Pancreas (tissue), 10 donors: ENCODE results near the gene UBE2J2. TPM values are rescaled to one million over a fixed set of nuclear protein-coding genes. Genes with fewer than 3 reads are reported as not detected.
A peak's percentile ranks its signal among the peaks of the same experiment; 100 is the strongest.

Source experiments
- ATAC-seq, 4 donors: fragments of 200-7000 bp; cut with Tn5 transposase; one replicate each; pipeline versions ENCODE4 v1.8.0 to v1.9.1; 2020; ENCODE audit warnings: mild to moderate bottlenecking in 4 of 4, moderate library complexity in 4 of 4
- DNase-seq, 6 donors: peaks; one replicate each; pipeline ENCODE4 v3.0.0-alpha.2; 2020
- FAIRE-seq: peaks from 2 replicates; lab custom pipeline; 2012; peaks lifted over from hg19 to GRCh38; lab: Jason Lieb, UNC
- H3K27ac ChIP-seq, 4 donors: fragments of 200-600 bp; sonication (generic); 1 replicate in 3 of 4; 2 replicates in 1 of 4; pipeline versions ENCODE4 v1.5.0 to v1.8.0; 2020
- H3K27me3 ChIP-seq, 4 donors: fragments of 200-600 bp; one replicate each; pipeline ENCODE4 v1.8.0; 2021
- H3K36me3 ChIP-seq, 3 donors: fragments of 200-600 bp; sonication (generic) in 1 of 3; one replicate each; pipeline versions ENCODE4 v1.5.0 to v1.8.0; 2020 to 2021
- H3K4me1 ChIP-seq, 3 donors: fragments of 200-600 bp; one replicate each; pipeline ENCODE4 v1.8.0; 2021
- H3K4me3 ChIP-seq, 4 donors: fragments of 200-600 bp; sonication (generic) in 2 of 4; one replicate each; pipeline versions ENCODE4 v1.5.0 to v1.8.0; 2020 to 2021
- H3K9me3 ChIP-seq, 4 donors: fragments of 200-600 bp; one replicate each; pipeline ENCODE4 v1.8.0; 2021
- CTCF ChIP-seq, 4 donors: fragments of 200-600 bp; sonication (generic) in 3 of 4; IDR thresholded peaks; one replicate each; pipeline versions ENCODE4 v1.5.0 to v1.8.0; 2021; ENCODE audit warnings: antibody characterized with exemption in 4 of 4
- WGBS, 2 donors: extraction: QIAGEN DNeasy Blood & Tissue Kit; methylation state at CpG; one replicate each; pipeline ENCODE4 v1.1.7; 2013; 5-methylcytosine and 5-hydroxymethylcytosine counted together
- intact Hi-C, 3 donors: fragments of 100-400 bp; cut with DNase I; formaldehyde crosslinking; loops; one replicate each; pipeline versions ENCODE4 v1.11.1 to v1.14.2; 2022
- polyA plus RNA-seq, 2 donors: library from polyadenylated mRNA; stranded (reverse); fragments of 200-250 nt; gene quantifications; one replicate each; pipeline ENCODE4 v1.2.3, GENCODE V29; 2013
- total RNA-seq, 6 donors: library from RNA; stranded (reverse); fragmentation: NEBNext Ultra II Directional in 4 of 6; extraction: Animal tissue kit (Norgen Biotek cat#: 25700) in 4 of 6; gene quantifications; one replicate each; pipeline versions ENCODE4 v1.2.1 to v1.2.4, GENCODE V29; 2021 to 2023
- donor health status: healthy with polysubstance abuse.
- donor health status: DM: no; HTN: no; CAD: no; lungs with moderate emphysema.
- donor health status: DM: no; HTN: no; CAD: no.
- donor health status: control.
- donor health status: control.
- donor health status: Bipolar disorder and iron deficiency.
- donor health status: DM: yes; HTN: yes; CAD: no.
- donor health status: DM: no; HTN: no; CAD: no.
- donor health status: DM: no; HTN: no; CAD: no.
- donor health status: DM: yes; HTN: yes; CAD: no.

UBE2J2 gene
- total and polyA plus RNA-seq, 8 donors: 20.8 to 44.5 (median 22.7) TPM

GRCh38 chr1:1237874-1238701 lies 35.6 kb downstream of the UBE2J2 start:
- FAIRE-seq: no peak
- Histone ChIP-seq H3K4me1 (peaks cover 0 to 4% (median 2%) of the 10 kb centered on the region in 3 donors), H3K27me3 (no peaks in the 10 kb centered on the region), H3K4me3 (no peak overlapping the region), H3K36me3 (no peaks in the 10 kb centered on the region), H3K9me3 (no peaks in the 10 kb centered on the region), H3K27ac (no peak overlapping the region)
- no peak for TF ChIP-seq CTCF (IDR thresholded peaks at IDR 0.05)
- intact Hi-C loops: no loop called here
- ATAC-seq: peak in 3 of 4 donors; percentile 3 to 75 (median 43)
- 31 to 47% methylated on average over 48 of the region's 48 CpGs for WGBS, 2 donors
- DNase-seq: peak in 1 of 6 donors; percentile 80

GRCh38 chr1:1236945-1237873 lies 36.4 kb downstream of the UBE2J2 start:
- 26 to 27% methylated on average over 29 to 34 of the region's 34 CpGs for WGBS, 2 donors
- Histone ChIP-seq H3K9me3 (no peaks in the 10 kb centered on the region), H3K36me3 (no peaks in the 10 kb centered on the region), H3K4me3 (no peak overlapping the region), H3K4me1 (peaks cover 0 to 9% (median 9%) of the 10 kb centered on the region in 3 donors), H3K27ac (no peak overlapping the region), H3K27me3 (no peaks in the 10 kb centered on the region)
- intact Hi-C loops: no loop called here
- no peak for TF ChIP-seq CTCF (IDR thresholded peaks at IDR 0.05)
- FAIRE-seq (no peak), DNase-seq (peak in 1 of 6 donors; percentile 72), ATAC-seq (peak in 3 of 4 donors; percentile 6 to 55 (median 14))

GRCh38 chr1:1236176-1236763 lies 37.4 kb downstream of the UBE2J2 start:
- peaks cover 0 to 9% (median 9%) of the 10 kb centered on the region in 3 donors for H3K4me1 ChIP-seq
- intact Hi-C loops: no loop called here
- H3K36me3 ChIP-seq: no peaks in the 10 kb centered on the region
- ATAC-seq: no peak
- WGBS, 2 donors: 71 to 74% methylated on average over 19 to 22 of the region's 22 CpGs
- no peak for TF ChIP-seq CTCF (IDR thresholded peaks at IDR 0.05)
- H3K9me3 ChIP-seq: no peaks in the 10 kb centered on the region
- peak in 1 of 6 donors; percentile 67 for DNase-seq
- no peak overlapping the region for H3K27ac ChIP-seq
- FAIRE-seq: no peak
- no peak overlapping the region for H3K4me3 ChIP-seq
- no peaks in the 10 kb centered on the region for H3K27me3 ChIP-seq

DNA sequence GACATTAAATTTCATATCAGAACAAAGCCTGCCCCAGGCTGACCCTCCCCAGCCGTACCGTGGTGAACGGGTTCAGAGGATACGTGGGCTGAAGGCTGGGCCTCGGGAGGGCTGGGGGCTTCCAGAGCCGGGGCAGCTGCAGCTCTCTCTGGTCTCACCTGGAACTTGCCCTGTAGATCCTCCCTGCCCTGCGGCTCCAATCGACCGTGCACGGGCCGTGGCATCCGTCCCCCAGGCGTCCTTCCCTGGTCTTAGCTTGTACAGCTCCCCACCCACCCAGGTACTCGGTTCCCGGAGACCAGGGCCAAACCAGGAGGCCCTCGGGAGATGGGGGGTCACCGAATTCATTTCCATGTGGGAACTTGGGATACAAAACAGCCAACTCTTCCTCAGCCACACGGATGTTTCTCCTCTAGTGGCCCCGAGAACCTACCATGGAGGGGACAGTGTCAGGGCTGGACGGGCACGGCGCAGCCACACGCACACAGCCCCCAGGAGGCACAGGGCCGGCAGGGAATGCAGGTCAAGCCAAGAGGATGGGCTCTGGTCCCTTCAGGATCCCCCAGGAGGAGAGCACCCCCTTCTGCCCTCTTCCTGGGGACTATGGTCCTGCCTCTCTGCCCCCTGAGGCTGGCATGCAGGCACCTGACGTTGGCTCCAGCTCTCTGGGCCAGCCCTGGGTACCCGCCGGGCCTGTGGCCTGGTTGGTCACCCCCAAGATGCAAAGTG lies 38.5 kb downstream of the UBE2J2 start:
- no peak for TF ChIP-seq CTCF (IDR thresholded peaks at IDR 0.05)
- DNase-seq (no peak), FAIRE-seq (no peak), ATAC-seq (no peak)
- no peaks in the 10 kb centered on the region for H3K9me3 ChIP-seq
- no peak overlapping the region for H3K27ac ChIP-seq
- no peaks in the 10 kb centered on the region for H3K27me3 ChIP-seq
- WGBS, 2 donors: 88 to 93% methylated on average over 27 of the region's 27 CpGs
- H3K4me3 ChIP-seq: no peak overlapping the region
- H3K36me3 ChIP-seq: no peaks in the 10 kb centered on the region
- H3K4me1 ChIP-seq: peaks cover 0 to 15% (median 9%) of the 10 kb centered on the region in 3 donors
- intact Hi-C loops: no loop called here
